ENCODE measurements around the gene PYROXD2. TPM values are rescaled to one million over a fixed set of nuclear protein-coding genes. Genes with fewer than 3 reads are reported as not detected.

PYROXD2 gene
- total and polyA plus RNA-seq, 2 of the 13 experiments (the other 11 are each of a cell fraction or from before 2014, with no cell fraction given) = 2.0 to 6.2 TPM

DNA sequence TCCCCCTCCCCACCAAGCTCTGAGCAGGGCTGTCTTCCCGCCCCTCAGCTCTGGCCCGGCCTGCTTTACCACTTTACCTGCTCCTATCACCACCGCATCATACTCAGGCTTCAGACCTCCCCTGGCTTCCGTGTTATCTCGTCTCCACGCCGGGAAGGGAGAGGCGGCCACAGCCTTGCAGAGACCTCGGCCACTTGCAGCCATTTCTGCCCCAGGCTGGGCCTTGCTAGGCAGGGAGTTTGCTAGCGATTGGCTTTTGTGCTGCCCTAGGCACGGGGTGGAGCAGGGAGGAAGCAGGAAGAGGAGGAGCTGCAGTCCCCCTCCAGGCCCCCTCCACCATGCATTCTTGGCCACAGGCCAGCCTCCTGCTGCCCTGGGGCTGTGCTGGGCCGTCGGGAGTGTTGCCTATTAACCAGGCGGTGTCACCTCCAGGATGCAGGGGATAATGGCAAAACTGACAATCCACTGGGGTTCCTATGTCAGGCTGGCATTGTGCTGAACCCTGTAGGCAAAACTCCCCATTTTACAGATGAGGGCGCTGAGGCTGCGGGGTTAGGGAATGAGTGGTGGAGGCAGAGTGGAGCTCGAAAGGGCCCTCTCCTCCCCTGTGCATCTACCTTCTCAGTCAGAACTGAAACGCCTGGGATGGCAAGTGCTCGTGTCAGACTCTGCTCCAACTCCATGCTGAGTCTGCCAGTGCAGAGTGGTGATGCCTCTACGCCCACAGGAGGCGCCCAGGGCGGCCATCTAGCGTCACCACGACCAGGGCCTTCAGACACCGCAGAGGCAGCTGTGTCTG lies at the start of gene PYROXD2 (continued):
- TF ChIP-seq NFIB (CRISPR knock-in tag; IDR thresholded peaks at IDR 0.05; ENCODE audit: borderline replicate concordance) = peak; percentile 91; the same call in 1 of the 2 replicates
- TF ChIP-seq AGO2 (optimal IDR thresholded peaks at IDR 0.05; ENCODE audit: low read depth, low read length) = peak; percentile 92
- TF ChIP-seq RFXANK (CRISPR knock-in tag; IDR thresholded peaks at IDR 0.05) = 0 out of 2 replicates have a peak, but pooled peaks have one; percentile 62
- peak; percentile 70 for TF ChIP-seq YEATS2 (CRISPR knock-in tag; IDR thresholded peaks at IDR 0.05; ENCODE audit: borderline replicate concordance)
- TF ChIP-seq ZFX (CRISPR knock-in tag; IDR thresholded peaks at IDR 0.05; ENCODE audit: low read depth) = peak; percentile 99
- TF ChIP-seq ZNF260 (CRISPR knock-in tag; IDR thresholded peaks at IDR 0.05; ENCODE audit: borderline replicate concordance, low read depth) = no peak
- TF ChIP-seq MATR3 (CRISPR knock-in tag; IDR thresholded peaks at IDR 0.05) = no peak
- TF ChIP-seq ZNF543 (CRISPR knock-in tag; IDR thresholded peaks at IDR 0.05) = no peak
- TF ChIP-seq ZNF788 (CRISPR knock-in tag; IDR thresholded peaks at IDR 0.05; ENCODE audit: borderline replicate concordance) = peak; percentile 81; the same call in 1 of the 2 replicates
- peak; percentile 88; the same call in 1 of the 2 replicates for TF ChIP-seq ZNF746 (CRISPR knock-in tag; IDR thresholded peaks at IDR 0.05)
- no peak for TF ChIP-seq NR2F1 (CRISPR knock-in tag; IDR thresholded peaks at IDR 0.05)
- TF ChIP-seq ARID2 (CRISPR knock-in tag; IDR thresholded peaks at IDR 0.05; ENCODE audit: borderline replicate concordance) = peak; percentile 20; the same call in 1 of the 2 replicates
- TF ChIP-seq ZNF574 (CRISPR knock-in tag; IDR thresholded peaks at IDR 0.05) = peak; percentile 81
- TF ChIP-seq ZNF225 (CRISPR knock-in tag; IDR thresholded peaks at IDR 0.05) = peak; percentile 60; the same call in 1 of the 2 replicates
- peak; percentile 97 for TF ChIP-seq ZFY (CRISPR knock-in tag; IDR thresholded peaks at IDR 0.05)
- no peak for TF ChIP-seq CBFB (CRISPR knock-in tag; IDR thresholded peaks at IDR 0.05)
- TF ChIP-seq RBM39 (IDR thresholded peaks at IDR 0.05; ENCODE audit: low read depth, low read length, poor library complexity, severe bottlenecking) = peak; percentile 71
- no peak for TF ChIP-seq MXD4 (CRISPR knock-in tag; IDR thresholded peaks at IDR 0.05)
- TF ChIP-seq ZEB1 (IDR thresholded peaks at IDR 0.05; ENCODE audit: insufficient replicate concordance, low read depth) = no peak
- peak; percentile 57; the same call in 1 of the 2 replicates for TF ChIP-seq HOXA5 (CRISPR knock-in tag; IDR thresholded peaks at IDR 0.05)
- peak; percentile 79; the same call in 1 of the 2 replicates for TF ChIP-seq RFXAP (CRISPR knock-in tag; IDR thresholded peaks at IDR 0.05; ENCODE audit: borderline replicate concordance)
- peak; percentile 46; the same call in 1 of the 2 replicates for TF ChIP-seq KDM5B (CRISPR knock-in tag; IDR thresholded peaks at IDR 0.05; ENCODE audit: borderline replicate concordance)
- peak; percentile 28; the same call in 1 of the 2 replicates for TF ChIP-seq STAT6 (CRISPR knock-in tag; IDR thresholded peaks at IDR 0.05; ENCODE audit: borderline replicate concordance)
- 0 out of 2 replicates have a peak, but pooled peaks have one; percentile 72 for TF ChIP-seq FIP1L1 (IDR thresholded peaks at IDR 0.05; ENCODE audit: borderline replicate concordance, insufficient read depth, low read depth, low read length)
